Head of caudate nucleus (tissue), 42 donors: ENCODE data around the gene CACFD1.
"Not testable (repeated sequence)": the region's sequence is repeated elsewhere in the genome, so short reads cannot be mapped to it uniquely, and the experiment has no call there.

Experiments used
- DNase-seq, 42 donors: peaks; one replicate each; pipeline versions ENCODE4 v3.0.0 to v3.0.0-alpha.2; 2020 to 2021; ENCODE audit warnings: mixed read lengths in 7 of 42
- intact Hi-C: fragments of 100-400 bp; cut with DNase I; formaldehyde crosslinking; loops from one replicate; pipeline ENCODE4 v1.15.0; 2022

The CACFD1 gene

GRCh38 chr9:133436681-133437080 lies 23.1 kb upstream of the CACFD1 start:
- intact Hi-C loops = no loop called here
- DNase-seq = no peak

- intact Hi-C loops = no loop called here
- DNase-seq = no peak
Observed at GRCh38 chr9:133437753-133438531, 21.8 kb upstream of the CACFD1 start.

- DNase-seq = no peak
- intact Hi-C loops = no loop called here
Observed at GRCh38 chr9:133439337-133439736, 20.4 kb upstream of the CACFD1 start.

- no peak for DNase-seq
- intact Hi-C loops = no loop called here
Observed at GRCh38 chr9:133440874-133441273, 18.9 kb upstream of the CACFD1 start.

GRCh38 chr9:133441571-133441970 lies 18.2 kb upstream of the CACFD1 start:
- intact Hi-C loops = no loop called here
- DNase-seq = no peak

GRCh38 chr9:133443248-133443647 lies 16.5 kb upstream of the CACFD1 start:
- DNase-seq = no peak
- intact Hi-C loops = no loop called here

GRCh38 chr9:133443982-133444381 lies 15.8 kb upstream of the CACFD1 start:
- no peak for DNase-seq
- intact Hi-C loops = no loop called here

GRCh38 chr9:133445293-133445969 lies 14.3 kb upstream of the CACFD1 start:
- no peak for DNase-seq
- intact Hi-C loops = no loop called here

- intact Hi-C loops = no loop called here
- DNase-seq = no peak
Observed at GRCh38 chr9:133448487-133448972, 11.2 kb upstream of the CACFD1 start.

- intact Hi-C loops = no loop called here
- DNase-seq = no peak
Observed at GRCh38 chr9:133449760-133450159, 10.0 kb upstream of the CACFD1 start.

GRCh38 chr9:133451865-133452264 lies 7.9 kb upstream of the CACFD1 start:
- DNase-seq, intact Hi-C loops: not testable (repeated sequence)

GRCh38 chr9:133452562-133452961 lies 7.2 kb upstream of the CACFD1 start:
- intact Hi-C loops = no loop called here

GRCh38 chr9:133453651-133454050 lies 6.1 kb upstream of the CACFD1 start:
- DNase-seq = peak in 21 of 42 donors; percentile 26 to 73 (median 51)
- intact Hi-C loops = no loop called here

More at GRCh38 chr9:133452562-133452961, 7.2 kb upstream of the CACFD1 start:
- DNase-seq = no peak

- intact Hi-C loops = no loop called here
- no peak for DNase-seq
Observed at GRCh38 chr9:133454325-133454724, 5.5 kb upstream of the CACFD1 start.

GRCh38 chr9:133454943-133455673 lies 4.7 kb upstream of the CACFD1 start:
- intact Hi-C loops = loop anchor here (5.0 kb wide), 1 partner anchor 38 kb away; the partner anchor contains the start of gene REXO4

GRCh38 chr9:133455936-133456335 lies 3.8 kb upstream of the CACFD1 start:
- no peak for DNase-seq
- intact Hi-C loops = loop anchor here (5.0 kb wide), 1 partner anchor 39 kb away; the partner anchor contains the start of gene REXO4

More at GRCh38 chr9:133454943-133455673, 4.7 kb upstream of the CACFD1 start:
- no peak for DNase-seq

GRCh38 chr9:133456409-133456808 lies 3.4 kb upstream of the CACFD1 start:
- no peak for DNase-seq
- intact Hi-C loops = loop anchor here (5.0 kb wide), 1 partner anchor 39 kb away; the partner anchor contains the start of gene REXO4

GRCh38 chr9:133457233-133457632 lies 2.5 kb upstream of the CACFD1 start:
- DNase-seq = no peak
- intact Hi-C loops = loop anchor here (5.0 kb wide), 1 partner anchor 40 kb away; the partner anchor contains the start of gene REXO4

GRCh38 chr9:133457748-133458147 lies 2.0 kb upstream of the CACFD1 start:
- intact Hi-C loops = loop anchor here (5.0 kb wide), 1 partner anchor 40 kb away; the partner anchor contains the start of gene REXO4

More at GRCh38 chr9:133457748-133458147, 2.0 kb upstream of the CACFD1 start:
- DNase-seq = no peak
